HG03135 (cell line): ENCODE measurements around the gene TBC1D22A.

Source experiments
- ATAC-seq: cut with Tn5 transposase; IDR thresholded peaks from one replicate; pipeline ENCODE4 v1.9.1; 2021; ENCODE audit warnings: mild to moderate bottlenecking, moderate library complexity; ENCODE audit not compliant: unreplicated experiment

Gene TBC1D22A

GRCh38 chr22:46897246-46897623 lies 134.8 kb downstream of the TBC1D22A start:
- ATAC-seq = no peak

GRCh38 chr22:46900549-46900948 lies 138.1 kb downstream of the TBC1D22A start:
- no peak for ATAC-seq

GRCh38 chr22:46902436-46902835 lies 140.0 kb downstream of the TBC1D22A start:
- no peak for ATAC-seq

- ATAC-seq = no peak
Measured at GRCh38 chr22:46902998-46903916, 140.8 kb downstream of the TBC1D22A start.

- no peak for ATAC-seq
Measured at GRCh38 chr22:46905415-46905814, 143.0 kb downstream of the TBC1D22A start.

- ATAC-seq = no peak
Measured at GRCh38 chr22:46905834-46906233, 143.4 kb downstream of the TBC1D22A start.

- no peak for ATAC-seq
Measured at GRCh38 chr22:46906326-46907045, 144.0 kb downstream of the TBC1D22A start.

- ATAC-seq = no peak
Measured at GRCh38 chr22:46907241-46908215, 145.1 kb downstream of the TBC1D22A start.

- no peak for ATAC-seq
Measured at GRCh38 chr22:46908641-46909107, 146.2 kb downstream of the TBC1D22A start.

- ATAC-seq = no peak
Measured at GRCh38 chr22:46909237-46910030, 147.0 kb downstream of the TBC1D22A start.

- no peak for ATAC-seq
Measured at GRCh38 chr22:46910624-46911023, 148.2 kb downstream of the TBC1D22A start.

GRCh38 chr22:46911346-46911745 lies 148.9 kb downstream of the TBC1D22A start:
- ATAC-seq = no peak

GRCh38 chr22:46913351-46913750 lies 150.9 kb downstream of the TBC1D22A start:
- ATAC-seq = no peak

- ATAC-seq = no peak
Measured at GRCh38 chr22:46914481-46914880, 152.0 kb downstream of the TBC1D22A start.

- ATAC-seq = no peak
Measured at GRCh38 chr22:46914916-46915894, 152.8 kb downstream of the TBC1D22A start.

- ATAC-seq = no peak
Measured at GRCh38 chr22:46915950-46916730, 153.7 kb downstream of the TBC1D22A start.

- ATAC-seq = no peak
Measured at GRCh38 chr22:46916886-46917770, 154.7 kb downstream of the TBC1D22A start.
